Loucy (cell line): ENCODE data around the gene GPR156.

ENCODE experiments used
- H2AFZ ChIP-seq: fragments of 200-600 bp; sonication (generic); 2 replicates; pipeline ENCODE4 v1.6.0; 2016; ENCODE audit warnings: antibody characterized with exemption, mild to moderate bottlenecking, low read length, moderate library complexity
- H3F3A ChIP-seq: fragments of 200-600 bp; 2 replicates; pipeline ENCODE4 v1.6.0; 2016; ENCODE audit warnings: antibody characterized with exemption, low read depth, mild to moderate bottlenecking
- H3K27me3 ChIP-seq: fragments of 200-600 bp; sonication (generic); 2 replicates; pipeline ENCODE4 v1.6.1; 2014; ENCODE audit warnings: low read length, mild to moderate bottlenecking; ENCODE audit not compliant: insufficient read depth, poor library complexity, severe bottlenecking
- H3K36me3 ChIP-seq: fragments of 200-600 bp; sonication (generic); 2 replicates; pipeline ENCODE4 v1.6.1; 2016; ENCODE audit warnings: low read length; ENCODE audit not compliant: insufficient read depth
- H3K4me1 ChIP-seq: fragments of 200-600 bp; sonication (generic); 2 replicates; pipeline ENCODE4 v1.5.1; 2014; ENCODE audit warnings: low read length, mild to moderate bottlenecking; ENCODE audit not compliant: insufficient read depth, poor library complexity, severe bottlenecking
- H3K4me2 ChIP-seq: fragments of 200-600 bp; sonication (generic); 2 replicates; pipeline ENCODE4 v1.6.0; 2014; ENCODE audit warnings: antibody characterized with exemption, low read length, low read depth, mild to moderate bottlenecking; ENCODE audit not compliant: poor library complexity, severe bottlenecking
- H3K4me3 ChIP-seq: fragments of 200-600 bp; sonication (generic); 2 replicates; pipeline ENCODE4 v1.5.1; 2014; ENCODE audit warnings: low read length, mild to moderate bottlenecking, mixed read lengths; ENCODE audit not compliant: poor library complexity, severe bottlenecking
- H3K79me2 ChIP-seq: fragments of 200-600 bp; sonication (generic); 2 replicates; pipeline ENCODE4 v1.6.1; 2014; ENCODE audit warnings: low read length; ENCODE audit not compliant: insufficient read depth
- H3K9ac ChIP-seq: fragments of 200-600 bp; sonication (generic); 2 replicates; pipeline ENCODE4 v1.6.0; 2014; ENCODE audit warnings: mild to moderate bottlenecking, low read depth, low read length, moderate library complexity; ENCODE audit not compliant: poor library complexity, severe bottlenecking
- H3K9me2 ChIP-seq: fragments of 200-600 bp; sonication (generic); replicated peaks from 2 replicates; pipeline ENCODE4 v1.6.1; 2016; ENCODE audit warnings: low read depth, low read length, mixed read lengths
- H3K9me3 ChIP-seq: fragments of 200-600 bp; sonication (generic); 2 replicates; pipeline ENCODE4 v1.6.1; 2014; ENCODE audit warnings: mild to moderate bottlenecking, antibody characterized with exemption, low read length, low read depth; ENCODE audit not compliant: insufficient read depth
- H4K20me1 ChIP-seq: fragments of 200-600 bp; sonication (generic); 2 replicates; pipeline ENCODE4 v1.6.0; 2014; ENCODE audit warnings: antibody characterized with exemption, low read length, mild to moderate bottlenecking; ENCODE audit not compliant: insufficient read depth, poor library complexity, severe bottlenecking
- CTCF ChIP-seq: fragments of 200-600 bp; sonication (generic); conservative IDR thresholded peaks from 2 replicates; pipeline ENCODE4 v1.5.1; 2014; ENCODE audit warnings: mild to moderate bottlenecking, antibody characterized with exemption, low read length
- EZH2phosphoT487 ChIP-seq: fragments of 200-600 bp; IDR thresholded peaks from 2 replicates; pipeline ENCODE4 v1.6.1; 2018; ENCODE audit warnings: antibody characterized with exemption, mild to moderate bottlenecking, moderate library complexity, borderline replicate concordance

The GPR156 gene

GRCh38 chr3:120137548-120137947, 147.5 kb downstream of the GPR156 start:
- no peaks in the 10 kb centered on the region for H3K79me2 ChIP-seq

GRCh38 chr3:120130656-120131055, 154.4 kb downstream of the GPR156 start:
- no peaks in the 10 kb centered on the region for H4K20me1 ChIP-seq
- H3K4me3 ChIP-seq, result no peak overlapping the region
- no peak overlapping the region for H3K9ac ChIP-seq
- no peaks in the 10 kb centered on the region for H3K27me3 ChIP-seq
- no peaks in the 10 kb centered on the region for H3K9me2 ChIP-seq
- no peaks in the 10 kb centered on the region for H3F3A ChIP-seq
- no peak overlapping the region for H2AFZ ChIP-seq
- H3K9me3 ChIP-seq, result no peaks in the 10 kb centered on the region
- H3K4me2 ChIP-seq, result no peak overlapping the region
- H3K36me3 ChIP-seq, result no peaks in the 10 kb centered on the region
- no peaks in the 10 kb centered on the region for H3K4me1 ChIP-seq
- H3K79me2 ChIP-seq, result no peaks in the 10 kb centered on the region
- TF ChIP-seq EZH2phosphoT487, result no peak
- no peak for TF ChIP-seq CTCF

More at GRCh38 chr3:120137548-120137947, 147.5 kb downstream of the GPR156 start:
- Histone ChIP-seq H3K27me3 (no peaks in the 10 kb centered on the region), H3K4me1 (no peaks in the 10 kb centered on the region), H3K9ac (no peak overlapping the region), H3K36me3 (no peaks in the 10 kb centered on the region), H2AFZ (no peak overlapping the region), H4K20me1 (no peaks in the 10 kb centered on the region), H3F3A (no peaks in the 10 kb centered on the region), H3K4me3 (no peak overlapping the region), H3K9me2 (no peaks in the 10 kb centered on the region), H3K9me3 (no peaks in the 10 kb centered on the region), H3K4me2 (no peak overlapping the region)
- TF ChIP-seq EZH2phosphoT487 (no peak), CTCF (no peak)

GRCh38 chr3:120129718-120130513, 155.1 kb downstream of the GPR156 start:
- Histone ChIP-seq H3K9me3 (no peaks in the 10 kb centered on the region), H3K9me2 (no peaks in the 10 kb centered on the region), H3K36me3 (no peaks in the 10 kb centered on the region), H3K9ac (no peak overlapping the region), H3K79me2 (no peaks in the 10 kb centered on the region), H3K4me3 (no peak overlapping the region), H3K27me3 (no peaks in the 10 kb centered on the region), H3K4me1 (no peaks in the 10 kb centered on the region), H3K4me2 (no peak overlapping the region), H4K20me1 (no peaks in the 10 kb centered on the region), H3F3A (no peaks in the 10 kb centered on the region), H2AFZ (no peak overlapping the region)
- no peak for TF ChIP-seq CTCF
- no peak for TF ChIP-seq EZH2phosphoT487
